ENCODE data around the gene ADAMTS2. TPM values are rescaled to one million over a fixed set of nuclear protein-coding genes. Genes with fewer than 3 reads are reported as not detected.

Gene ADAMTS2
- total and polyA plus RNA-seq, 2 of the 8 experiments (the other 6 are each of a cell fraction or from before 2014, with no cell fraction given) = 6.6 to 7.3 TPM

DNA sequence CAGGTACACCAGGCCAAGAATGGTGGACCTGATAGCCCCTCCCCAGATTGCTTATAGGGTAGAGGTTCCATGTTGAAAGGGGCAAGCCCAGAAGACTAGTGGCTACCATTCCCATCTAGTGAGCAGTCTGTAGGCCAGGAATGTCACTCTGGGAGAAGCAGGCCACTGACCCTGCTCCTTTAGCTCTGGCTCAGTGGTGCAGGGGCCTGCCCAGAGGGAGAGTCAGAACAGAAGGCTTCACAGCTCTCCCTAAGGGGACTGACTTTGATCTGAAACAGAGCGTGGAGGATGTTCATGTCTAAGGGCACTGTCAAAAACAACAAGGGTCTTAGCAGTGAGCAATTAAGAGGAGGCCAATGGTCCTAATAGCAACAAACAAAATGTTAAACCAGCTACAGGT lies 203.4 kb downstream of the ADAMTS2 start:
- Histone ChIP-seq H4K91ac (replicated peaks; ENCODE audit: insufficient read length, low read length) (no peak overlapping the region), H2AFZ (ENCODE audit: low read length) (no peak overlapping the region), H4K8ac (ENCODE audit: extremely low read depth, insufficient read depth, low read length) (no peak overlapping the region), H2BK12ac (ENCODE audit: low read depth, low read length) (no peak overlapping the region), H3K4me2 (ENCODE audit: insufficient read depth in 1 of 2, low read depth in 2 of 2, low read length in 2 of 2) (no peak overlapping the region), H3K4me3 (ENCODE audit: extremely low read depth in 1 of 4, insufficient read depth in 2 of 4, low read depth in 3 of 4, low read length in 4 of 4) (no peak overlapping the region), H2BK15ac (ENCODE audit: low read length) (no peak overlapping the region), H3K18ac (ENCODE audit: extremely low read depth, low read length) (no peak overlapping the region), H3K23ac (ENCODE audit: insufficient read length) (no peak overlapping the region), H3K14ac (ENCODE audit: insufficient read length) (no peak overlapping the region), H2BK120ac (replicated peaks; ENCODE audit: low read depth, low read length) (no peak overlapping the region), H3K56ac (replicated peaks; ENCODE audit: insufficient read length, low read depth, low read length) (no peak overlapping the region), H3K79me1 (ENCODE audit: low read depth, low read length) (no peaks in the 10 kb centered on the region), H2AK5ac (ENCODE audit: low read depth, low read length) (no peak overlapping the region; the same call in 1 of the 2 replicates), H2BK20ac (ENCODE audit: low read length) (no peak overlapping the region), H3K4me1 (replicated peaks in 1 of 4; ENCODE audit: control insufficient read depth in 3 of 4, insufficient read depth in 4 of 4, low read length in 3 of 4) (peaks cover 0 to 3% (median 0%) of the 10 kb centered on the region in 4 experiments; a peak in 2 of 7 replicates), H3K9me3 (ENCODE audit: insufficient read depth in 2 of 2, low read depth in 1 of 2, low read length in 1 of 2) (no peaks in the 10 kb centered on the region), H3K4ac (replicated peaks; ENCODE audit: insufficient read length, low read depth, low read length) (no peak overlapping the region), H3K36me3 (ENCODE audit: control insufficient read depth in 2 of 4, insufficient read depth in 4 of 4, low read length in 3 of 4) (no peaks in the 10 kb centered on the region), H3K79me2 (ENCODE audit: control insufficient read depth in 1 of 2, insufficient read depth in 2 of 2, low read length in 2 of 2) (no peaks in the 10 kb centered on the region), H3K9ac (replicated peaks in 1 of 4; ENCODE audit: extremely low read depth in 1 of 4, low read depth in 3 of 4, low read length in 3 of 4) (no peak overlapping the region), H2BK5ac (ENCODE audit: low read depth, low read length) (no peak overlapping the region), H4K20me1 (replicated peaks in 1 of 2; ENCODE audit: control insufficient read depth in 1 of 2, insufficient read depth in 2 of 2, low read length in 2 of 2) (no peaks in the 10 kb centered on the region), H3K23me2 (ENCODE audit: low read depth, low read length) (no peaks in the 10 kb centered on the region), H3K27me3 (replicated peaks in 1 of 4; ENCODE audit: control insufficient read depth in 3 of 4, extremely low read depth in 1 of 4, insufficient read depth in 3 of 4, low read length in 3 of 4) (no peaks in the 10 kb centered on the region), H4K5ac (ENCODE audit: insufficient read length, low read depth, low read length) (no peak overlapping the region), H3K27ac (ENCODE audit: low read depth, low read length) (no peak overlapping the region)
- WGBS, 2 experiments (ENCODE audit: extremely low coverage in 1 of 2, insufficient coverage in 1 of 2, insufficient read length in 1 of 2, insufficient replicate concordance in 2 of 2, low coverage in 1 of 2, low lambda C conversion rate in 2 of 2, missing lambda C conversion rate in 1 of 2) = 0% methylated on average over 1 of the region's 1 CpG; no CpG with 5 or more reads in 1 of the 2 experiments
- ChIA-PET CTCF (ENCODE audit: partially characterized antibody) (interaction anchor here (0.8 to 2.3 kb wide), 12 partner anchors 10 to 411 kb away, joined by 3 to 7 read pairs (median 3); partner anchors contain the start of gene ZNF354A), POLR2A (ENCODE audit: partially characterized antibody) (interaction anchor here (1.1 to 1.3 kb wide), 2 partner anchors 13 to 250 kb away, joined by 3 read pairs; no protein-coding TSS in a partner anchor)
- TF ChIP-seq SIRT6 (IDR thresholded peaks at IDR 0.05; ENCODE audit: low read length) (no peak), EZH2 (IDR thresholded peaks at IDR 0.05; ENCODE audit: low read depth, low read length, severe bottlenecking) (no peak), NANOG (IDR thresholded peaks at IDR 0.05; ENCODE audit: insufficient read depth, low read depth, low read length, poor library complexity, severe bottlenecking) (no peak), POU5F1 (IDR thresholded peaks at IDR 0.05; ENCODE audit: low read depth, low read length) (no peak), EP300 (IDR thresholded peaks at IDR 0.05; ENCODE audit: borderline replicate concordance in 1 of 2, low read depth in 2 of 2, low read length in 2 of 2) (no peak), GTF2F1 (IDR thresholded peaks at IDR 0.05; ENCODE audit: borderline replicate concordance, low read depth, low read length) (no peak), CHD2 (IDR thresholded peaks at IDR 0.05; ENCODE audit: low read length) (no peak), SP1 (IDR thresholded peaks at IDR 0.05; ENCODE audit: low read depth, low read length) (no peak), ASH2L (IDR thresholded peaks at IDR 0.05; ENCODE audit: low read length) (no peak), TAF7 (optimal IDR thresholded peaks at IDR 0.05; ENCODE audit: borderline replicate concordance, low read depth, low read length) (no peak), BACH1 (IDR thresholded peaks at IDR 0.05; ENCODE audit: low read length) (no peak), POLR2A (IDR thresholded peaks at IDR 0.05; ENCODE audit: control extremely low read depth in 1 of 2, low read depth in 2 of 2, low read length in 2 of 2) (no peak), CEBPB (IDR thresholded peaks at IDR 0.05; ENCODE audit: low read depth, low read length) (no peak)
- TF ChIP-seq, protein P1, sequence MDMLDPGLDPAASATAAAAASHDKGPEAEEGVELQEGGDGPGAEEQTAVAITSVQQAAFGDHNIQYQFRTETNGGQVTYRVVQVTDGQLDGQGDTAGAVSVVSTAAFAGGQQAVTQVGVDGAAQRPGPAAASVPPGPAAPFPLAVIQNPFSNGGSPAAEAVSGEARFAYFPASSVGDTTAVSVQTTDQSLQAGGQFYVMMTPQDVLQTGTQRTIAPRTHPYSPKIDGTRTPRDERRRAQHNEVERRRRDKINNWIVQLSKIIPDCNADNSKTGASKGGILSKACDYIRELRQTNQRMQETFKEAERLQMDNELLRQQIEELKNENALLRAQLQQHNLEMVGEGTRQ (IDR thresholded peaks at IDR 0.05; ENCODE audit: low read length) = no peak
- DNase-seq (ENCODE audit: low read depth in 1 of 2, low spot score in 2 of 2) = no peak
- no peak for FAIRE-seq
